ENCODE data around the gene CNTNAP3. TPM values are rescaled to one million over a fixed set of nuclear protein-coding genes. Genes with fewer than 3 reads are reported as not detected.
"Not testable (repeated sequence)": the region's sequence is repeated elsewhere in the genome, so short reads cannot be mapped to it uniquely, and the experiment has no call there.

CNTNAP3 gene
- total RNA-seq, 1 experiment from 2014 or later, result 22.6 TPM

DNA sequence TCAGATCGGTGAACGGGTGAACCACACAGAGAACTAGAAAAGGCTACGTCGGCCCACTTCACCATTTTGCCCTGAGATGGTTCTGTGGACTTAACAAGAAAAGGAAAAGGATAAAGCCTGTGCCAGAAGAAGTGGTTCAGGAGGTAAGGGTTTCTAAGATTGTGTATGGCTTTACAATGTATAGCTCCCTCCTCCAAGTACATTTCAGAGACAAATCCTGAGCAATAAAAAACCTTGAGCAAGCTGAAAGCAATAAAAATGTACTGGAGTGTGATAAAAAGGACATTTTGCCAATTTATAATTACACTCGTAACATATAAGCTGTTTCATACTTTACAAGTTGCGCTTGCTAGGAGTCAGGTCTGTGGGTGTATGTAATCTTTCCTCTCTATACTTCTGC is 81.3 kb downstream of the CNTNAP3 start:
- H3K18ac ChIP-seq (ENCODE audit: insufficient read length, low read depth, low read length); H3K23ac ChIP-seq (ENCODE audit: insufficient read length, low read depth, low read length); H3K79me1 ChIP-seq (ENCODE audit: insufficient read depth, low read depth, low read length, poor library complexity, severe bottlenecking); H2BK120ac ChIP-seq (ENCODE audit: low read depth, low read length, poor library complexity, severe bottlenecking); H3K23me2 ChIP-seq (ENCODE audit: insufficient read length, low read depth, low read length, poor library complexity, severe bottlenecking); H2BK5ac ChIP-seq (ENCODE audit: insufficient read length, low read length); H2BK15ac ChIP-seq (ENCODE audit: low read depth, low read length); H3K9me3 ChIP-seq (ENCODE audit: control insufficient read depth, low read depth, low read length); H3K14ac ChIP-seq (ENCODE audit: insufficient read depth, low read length); H3K4ac ChIP-seq (ENCODE audit: low read depth, low read length); H3K4me1 Mint-ChIP-seq; H3K27ac ChIP-seq (ENCODE audit: insufficient read length, low read depth, low read length); H4K8ac ChIP-seq (replicated peaks; ENCODE audit: insufficient read length, low read depth, low read length); H3K9ac ChIP-seq (ENCODE audit: extremely low read depth, insufficient read length, low read length); H3K27me3 Mint-ChIP-seq (ENCODE audit: low read depth); H2BK12ac ChIP-seq (ENCODE audit: insufficient read length, low read depth, low read length); H4K5ac ChIP-seq (ENCODE audit: insufficient read length, low read depth, low read length); H3K36me3 Mint-ChIP-seq (ENCODE audit: insufficient read depth in 1 of 3, low read depth in 3 of 3); H3T11ph ChIP-seq (ENCODE audit: low read length); H3K27ac Mint-ChIP-seq; H3K56ac ChIP-seq (ENCODE audit: insufficient read length, low read depth, low read length); H4K91ac ChIP-seq (ENCODE audit: insufficient read length, low read depth, low read length); DNase-seq; H3K4me2 ChIP-seq (ENCODE audit: insufficient read depth, insufficient read length, low read length); H3K4me1 ChIP-seq (ENCODE audit: insufficient read depth, low read length); H3K79me2 ChIP-seq (ENCODE audit: insufficient read depth, low read length); H3K4me3 Mint-ChIP-seq; H3K9me3 Mint-ChIP-seq; H3K27me3 ChIP-seq (ENCODE audit: insufficient read depth, low read length); H2AFZ ChIP-seq (ENCODE audit: low read length); H2BK20ac ChIP-seq (ENCODE audit: low read depth, low read length, poor library complexity, severe bottlenecking); H2AK5ac ChIP-seq (ENCODE audit: insufficient read length, low read length); H4K20me1 ChIP-seq (ENCODE audit: control insufficient read depth, insufficient read depth, insufficient read length): not testable (repeated sequence)
- no CpG with 5 or more reads among the region's 6 CpGs for WGBS (ENCODE audit: extremely low coverage, insufficient read length, low lambda C conversion rate)

- H3K14ac ChIP-seq (ENCODE audit: insufficient read depth, low read length); H3K56ac ChIP-seq (ENCODE audit: insufficient read length, low read depth, low read length); H3K23me2 ChIP-seq (ENCODE audit: insufficient read length, low read depth, low read length, poor library complexity, severe bottlenecking); H4K8ac ChIP-seq (replicated peaks; ENCODE audit: insufficient read length, low read depth, low read length); H2AK5ac ChIP-seq (ENCODE audit: insufficient read length, low read length); H4K91ac ChIP-seq (ENCODE audit: insufficient read length, low read depth, low read length); H3K18ac ChIP-seq (ENCODE audit: insufficient read length, low read depth, low read length); H3K9me3 Mint-ChIP-seq; H4K20me1 ChIP-seq (ENCODE audit: control insufficient read depth, insufficient read depth, insufficient read length); H3K27ac ChIP-seq (ENCODE audit: insufficient read length, low read depth, low read length); H3K79me2 ChIP-seq (ENCODE audit: insufficient read depth, low read length); H3K27me3 ChIP-seq (ENCODE audit: insufficient read depth, low read length); H3T11ph ChIP-seq (ENCODE audit: low read length); H3K4me1 Mint-ChIP-seq; H2BK12ac ChIP-seq (ENCODE audit: insufficient read length, low read depth, low read length); H3K27me3 Mint-ChIP-seq (ENCODE audit: low read depth); H3K9me3 ChIP-seq (ENCODE audit: control insufficient read depth, low read depth, low read length); H3K36me3 Mint-ChIP-seq (ENCODE audit: insufficient read depth in 1 of 3, low read depth in 3 of 3); H4K5ac ChIP-seq (ENCODE audit: insufficient read length, low read depth, low read length); DNase-seq; H3K79me1 ChIP-seq (ENCODE audit: insufficient read depth, low read depth, low read length, poor library complexity, severe bottlenecking); H2BK20ac ChIP-seq (ENCODE audit: low read depth, low read length, poor library complexity, severe bottlenecking); H3K4me2 ChIP-seq (ENCODE audit: insufficient read depth, insufficient read length, low read length); H3K4me1 ChIP-seq (ENCODE audit: insufficient read depth, low read length); H3K27ac Mint-ChIP-seq; H2BK120ac ChIP-seq (ENCODE audit: low read depth, low read length, poor library complexity, severe bottlenecking); H3K4me3 Mint-ChIP-seq; H2BK15ac ChIP-seq (ENCODE audit: low read depth, low read length); H3K4ac ChIP-seq (ENCODE audit: low read depth, low read length); H3K23ac ChIP-seq (ENCODE audit: insufficient read length, low read depth, low read length); H2AFZ ChIP-seq (ENCODE audit: low read length); H3K9ac ChIP-seq (ENCODE audit: extremely low read depth, insufficient read length, low read length); H2BK5ac ChIP-seq (ENCODE audit: insufficient read length, low read length): not testable (repeated sequence)
- no CpG with 5 or more reads among the region's 4 CpGs for WGBS (ENCODE audit: extremely low coverage, insufficient read length, low lambda C conversion rate)
Observed at GRCh38 chr9:39205842-39206241, 82.1 kb downstream of the CNTNAP3 start.

DNA sequence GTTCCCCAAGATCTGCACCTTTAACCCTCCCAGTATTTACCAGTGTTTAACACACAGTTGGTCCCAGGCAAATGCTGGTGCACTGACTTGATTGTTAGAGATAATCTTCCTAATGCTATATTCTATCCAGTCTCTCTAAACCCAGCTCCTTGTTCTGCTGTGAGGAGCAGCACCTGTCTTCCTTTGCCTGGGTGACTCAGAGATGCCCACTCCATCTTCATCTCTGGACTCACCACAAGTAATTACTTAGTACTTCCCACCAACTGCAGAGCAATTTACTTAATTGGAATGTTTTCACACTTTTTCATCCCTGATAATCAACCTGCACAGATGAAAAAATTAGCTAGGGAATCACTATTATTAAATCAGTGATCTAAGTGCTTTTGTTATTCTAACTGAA is 87.6 kb downstream of the CNTNAP3 start:
- H2BK12ac ChIP-seq (ENCODE audit: insufficient read length, low read depth, low read length); H3T11ph ChIP-seq (ENCODE audit: low read length); H3K9me3 ChIP-seq (ENCODE audit: control insufficient read depth, low read depth, low read length); H3K9ac ChIP-seq (ENCODE audit: extremely low read depth, insufficient read length, low read length); H2AK5ac ChIP-seq (ENCODE audit: insufficient read length, low read length); H3K79me2 ChIP-seq (ENCODE audit: insufficient read depth, low read length); H3K27me3 ChIP-seq (ENCODE audit: insufficient read depth, low read length); H3K4ac ChIP-seq (ENCODE audit: low read depth, low read length); DNase-seq; H3K36me3 Mint-ChIP-seq (ENCODE audit: insufficient read depth in 1 of 3, low read depth in 3 of 3); H2BK5ac ChIP-seq (ENCODE audit: insufficient read length, low read length); H2BK120ac ChIP-seq (ENCODE audit: low read depth, low read length, poor library complexity, severe bottlenecking); H3K4me2 ChIP-seq (ENCODE audit: insufficient read depth, insufficient read length, low read length); H3K27ac ChIP-seq (ENCODE audit: insufficient read length, low read depth, low read length); H3K4me3 Mint-ChIP-seq; H3K14ac ChIP-seq (ENCODE audit: insufficient read depth, low read length); H4K20me1 ChIP-seq (ENCODE audit: control insufficient read depth, insufficient read depth, insufficient read length); H4K8ac ChIP-seq (replicated peaks; ENCODE audit: insufficient read length, low read depth, low read length); H3K9me3 Mint-ChIP-seq; H3K18ac ChIP-seq (ENCODE audit: insufficient read length, low read depth, low read length); H3K23me2 ChIP-seq (ENCODE audit: insufficient read length, low read depth, low read length, poor library complexity, severe bottlenecking); H2AFZ ChIP-seq (ENCODE audit: low read length); H3K27ac Mint-ChIP-seq; H3K23ac ChIP-seq (ENCODE audit: insufficient read length, low read depth, low read length); H3K27me3 Mint-ChIP-seq (ENCODE audit: low read depth); H3K56ac ChIP-seq (ENCODE audit: insufficient read length, low read depth, low read length); H3K79me1 ChIP-seq (ENCODE audit: insufficient read depth, low read depth, low read length, poor library complexity, severe bottlenecking); H3K4me1 ChIP-seq (ENCODE audit: insufficient read depth, low read length); H3K4me1 Mint-ChIP-seq; H2BK20ac ChIP-seq (ENCODE audit: low read depth, low read length, poor library complexity, severe bottlenecking); H2BK15ac ChIP-seq (ENCODE audit: low read depth, low read length); H4K91ac ChIP-seq (ENCODE audit: insufficient read length, low read depth, low read length); H4K5ac ChIP-seq (ENCODE audit: insufficient read length, low read depth, low read length): not testable (repeated sequence)

All from H9 (cell line).